ENCODE data around the gene NEXMIF. TPM values are rescaled to one million over a fixed set of nuclear protein-coding genes. Genes with fewer than 3 reads are reported as not detected.

NEXMIF gene
- polyA plus RNA-seq, 1 donor (not counting 4 experiments of a cell fraction or from before 2014, with no cell fraction given): under 0.01 TPM

Small RNA genes lying within 50 kb of the gene (small RNA-seq; reads per million reads assigned to genes)
- 0 reads per million in 3 experiments for gene AL139395.1 (ENCODE audit: insufficient read length in 3 of 3, low read depth in 3 of 3, low replicate concordance in 1 of 3)

Other genes starting within 250 kb of the NEXMIF start
- 16.8 to 21.3 TPM (median 17.2 TPM) in 3 replicates for gene ABCB7, start 230.8 kb upstream of the NEXMIF start, polyA plus RNA-seq